D721Med (cell line): Measurements from ENCODE around the gene MIEN1.
"Not testable (repeated sequence)": the region's sequence is repeated elsewhere in the genome, so short reads cannot be mapped to it uniquely, and the experiment has no call there.

ENCODE experiments used
- DNase-seq: peaks from one replicate; pipeline ENCODE4 v3.0.0; 2011; ENCODE audit warnings: low spot score; ENCODE audit not compliant: insufficient read length
- FAIRE-seq: peaks from 2 replicates; lab custom pipeline; 2011; peaks lifted over from hg19 to GRCh38; lab: Jason Lieb, UNC
- TF ChIP-seq, protein P1 (sequence below): IDR thresholded peaks from 2 replicates; pipeline ENCODE4 v1.5.1; 2012; ENCODE audit warnings: mild to moderate bottlenecking, control low read depth; ENCODE audit not compliant: insufficient read depth; ENCODE audit errors: missing control alignments

MIEN1 gene

DNA sequence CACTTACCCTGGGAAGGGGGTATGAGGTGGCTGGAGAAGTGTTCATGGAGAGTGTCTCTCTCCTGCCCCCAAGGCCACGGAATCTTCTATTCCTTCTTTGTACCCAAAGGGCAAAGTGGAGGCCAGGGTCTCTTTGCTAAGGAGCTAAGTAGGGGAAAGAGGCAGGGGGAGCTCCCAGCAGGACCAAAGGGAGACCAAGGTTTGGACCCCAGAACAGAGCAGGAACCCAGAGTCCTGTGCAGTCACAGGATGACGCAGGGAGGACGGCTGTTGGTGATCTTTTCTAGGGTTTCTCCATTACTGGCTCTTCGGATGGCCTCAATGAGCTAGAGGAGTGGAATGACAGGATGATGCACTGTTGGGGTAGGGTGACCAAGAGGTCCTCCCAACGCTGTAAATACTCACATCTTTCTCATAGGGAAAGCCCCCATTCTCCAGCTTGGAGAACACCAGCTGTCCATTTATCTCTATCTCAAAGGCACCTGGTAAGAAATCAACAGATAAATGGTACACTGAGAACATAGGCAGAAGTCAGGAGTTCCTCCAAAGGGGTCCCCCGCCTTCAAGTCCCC is 966 bp downstream of the MIEN1 start:
- DNase-seq: no peak
- TF ChIP-seq, protein P1, sequence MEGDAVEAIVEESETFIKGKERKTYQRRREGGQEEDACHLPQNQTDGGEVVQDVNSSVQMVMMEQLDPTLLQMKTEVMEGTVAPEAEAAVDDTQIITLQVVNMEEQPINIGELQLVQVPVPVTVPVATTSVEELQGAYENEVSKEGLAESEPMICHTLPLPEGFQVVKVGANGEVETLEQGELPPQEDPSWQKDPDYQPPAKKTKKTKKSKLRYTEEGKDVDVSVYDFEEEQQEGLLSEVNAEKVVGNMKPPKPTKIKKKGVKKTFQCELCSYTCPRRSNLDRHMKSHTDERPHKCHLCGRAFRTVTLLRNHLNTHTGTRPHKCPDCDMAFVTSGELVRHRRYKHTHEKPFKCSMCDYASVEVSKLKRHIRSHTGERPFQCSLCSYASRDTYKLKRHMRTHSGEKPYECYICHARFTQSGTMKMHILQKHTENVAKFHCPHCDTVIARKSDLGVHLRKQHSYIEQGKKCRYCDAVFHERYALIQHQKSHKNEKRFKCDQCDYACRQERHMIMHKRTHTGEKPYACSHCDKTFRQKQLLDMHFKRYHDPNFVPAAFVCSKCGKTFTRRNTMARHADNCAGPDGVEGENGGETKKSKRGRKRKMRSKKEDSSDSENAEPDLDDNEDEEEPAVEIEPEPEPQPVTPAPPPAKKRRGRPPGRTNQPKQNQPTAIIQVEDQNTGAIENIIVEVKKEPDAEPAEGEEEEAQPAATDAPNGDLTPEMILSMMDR: no peak
- no peak for FAIRE-seq

DNA sequence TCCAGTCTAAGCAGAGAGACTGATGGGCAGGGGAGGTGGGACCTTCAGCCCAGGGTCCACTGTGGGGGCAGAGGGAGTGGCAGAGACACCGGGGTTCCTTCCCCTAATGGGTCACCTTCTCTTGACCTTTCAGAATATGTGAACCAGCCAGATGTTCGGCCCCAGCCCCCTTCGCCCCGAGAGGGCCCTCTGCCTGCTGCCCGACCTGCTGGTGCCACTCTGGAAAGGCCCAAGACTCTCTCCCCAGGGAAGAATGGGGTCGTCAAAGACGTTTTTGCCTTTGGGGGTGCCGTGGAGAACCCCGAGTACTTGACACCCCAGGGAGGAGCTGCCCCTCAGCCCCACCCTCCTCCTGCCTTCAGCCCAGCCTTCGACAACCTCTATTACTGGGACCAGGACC is 2.8 kb downstream of the MIEN1 start:
- DNase-seq (no peak), FAIRE-seq (no peak)
- TF ChIP-seq, protein P1: no peak

DNA sequence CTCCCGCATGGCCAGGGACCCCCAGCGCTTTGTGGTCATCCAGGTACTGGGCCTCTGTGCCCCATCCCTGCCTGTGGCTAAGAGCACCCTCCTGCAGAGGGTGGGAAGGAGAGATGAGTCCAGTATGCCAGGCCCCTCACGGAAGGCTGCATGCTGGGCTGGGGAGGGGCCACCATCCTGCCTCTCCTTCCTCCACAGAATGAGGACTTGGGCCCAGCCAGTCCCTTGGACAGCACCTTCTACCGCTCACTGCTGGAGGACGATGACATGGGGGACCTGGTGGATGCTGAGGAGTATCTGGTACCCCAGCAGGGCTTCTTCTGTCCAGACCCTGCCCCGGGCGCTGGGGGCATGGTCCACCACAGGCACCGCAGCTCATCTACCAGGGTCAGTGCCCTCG is 3.7 kb downstream of the MIEN1 start:
- no peak for FAIRE-seq
- TF ChIP-seq, protein P1: no peak
- DNase-seq: no peak

DNA sequence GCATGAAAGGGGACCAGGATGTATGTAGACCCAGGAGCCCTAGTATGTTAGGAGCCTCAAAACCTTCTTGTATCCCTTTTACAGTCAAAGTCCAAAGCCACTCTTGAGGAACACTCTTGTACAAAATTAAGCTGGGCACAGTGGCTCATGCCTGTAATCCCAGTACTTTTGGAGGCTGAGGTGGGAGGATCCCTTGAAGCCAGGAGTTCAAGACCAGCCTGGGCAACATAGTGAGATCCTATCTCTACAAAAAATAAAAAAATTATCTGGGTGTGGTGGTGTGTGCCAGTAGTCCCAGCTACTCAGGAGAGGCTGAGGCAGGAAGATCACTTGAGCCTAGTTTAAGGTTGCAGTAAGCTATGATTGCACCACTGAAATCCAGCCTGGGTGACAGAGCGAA is 4.4 kb downstream of the MIEN1 start:
- FAIRE-seq, DNase-seq: not testable (repeated sequence)

DNA sequence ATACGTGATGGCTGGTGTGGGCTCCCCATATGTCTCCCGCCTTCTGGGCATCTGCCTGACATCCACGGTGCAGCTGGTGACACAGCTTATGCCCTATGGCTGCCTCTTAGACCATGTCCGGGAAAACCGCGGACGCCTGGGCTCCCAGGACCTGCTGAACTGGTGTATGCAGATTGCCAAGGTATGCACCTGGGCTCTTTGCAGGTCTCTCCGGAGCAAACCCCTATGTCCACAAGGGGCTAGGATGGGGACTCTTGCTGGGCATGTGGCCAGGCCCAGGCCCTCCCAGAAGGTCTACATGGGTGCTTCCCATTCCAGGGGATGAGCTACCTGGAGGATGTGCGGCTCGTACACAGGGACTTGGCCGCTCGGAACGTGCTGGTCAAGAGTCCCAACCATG is 5.6 kb downstream of the MIEN1 start:
- DNase-seq (no peak), FAIRE-seq (no peak)
- TF ChIP-seq, protein P1: no peak

DNA sequence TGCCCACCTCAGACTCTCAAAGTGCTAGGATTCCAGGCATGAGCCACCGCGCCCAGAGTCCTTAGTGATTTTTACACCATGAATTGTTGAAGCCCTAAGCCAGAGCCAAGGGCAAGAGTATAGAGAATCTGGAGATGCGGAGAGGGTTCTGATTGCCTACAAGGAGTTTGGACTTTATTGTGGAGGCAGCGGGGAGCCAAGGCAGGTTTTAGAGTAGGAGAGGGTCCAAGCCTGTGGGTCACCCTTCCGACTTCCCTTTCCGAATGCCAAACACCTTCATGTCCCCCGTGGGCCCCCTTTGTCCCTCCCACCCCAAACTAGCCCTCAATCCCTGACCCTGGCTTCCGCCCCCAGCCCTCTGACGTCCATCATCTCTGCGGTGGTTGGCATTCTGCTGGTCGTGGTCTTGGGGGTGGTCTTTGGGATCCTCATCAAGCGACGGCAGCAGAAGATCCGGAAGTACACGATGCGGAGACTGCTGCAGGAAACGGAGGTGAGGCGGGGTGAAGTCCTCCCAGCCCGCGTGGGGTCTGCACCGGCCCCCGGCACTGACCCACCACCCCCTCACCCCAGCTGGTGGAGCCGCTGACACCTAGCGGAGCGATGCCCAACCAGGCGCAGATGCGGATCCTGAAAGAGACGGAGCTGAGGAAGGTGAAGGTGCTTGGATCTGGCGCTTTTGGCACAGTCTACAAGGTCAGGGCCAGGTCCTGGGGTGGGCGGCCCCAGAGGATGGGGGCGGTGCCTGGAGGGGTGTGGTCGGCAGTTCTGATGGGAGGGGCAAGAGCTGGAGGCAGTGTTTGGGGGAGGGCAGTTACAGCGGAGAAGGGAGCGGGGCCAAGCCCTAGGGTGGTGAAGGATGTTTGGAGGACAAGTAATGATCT is 7.1 kb downstream of the MIEN1 start:
- FAIRE-seq (no peak), DNase-seq (no peak)
- TF ChIP-seq, protein P1: no peak

DNA sequence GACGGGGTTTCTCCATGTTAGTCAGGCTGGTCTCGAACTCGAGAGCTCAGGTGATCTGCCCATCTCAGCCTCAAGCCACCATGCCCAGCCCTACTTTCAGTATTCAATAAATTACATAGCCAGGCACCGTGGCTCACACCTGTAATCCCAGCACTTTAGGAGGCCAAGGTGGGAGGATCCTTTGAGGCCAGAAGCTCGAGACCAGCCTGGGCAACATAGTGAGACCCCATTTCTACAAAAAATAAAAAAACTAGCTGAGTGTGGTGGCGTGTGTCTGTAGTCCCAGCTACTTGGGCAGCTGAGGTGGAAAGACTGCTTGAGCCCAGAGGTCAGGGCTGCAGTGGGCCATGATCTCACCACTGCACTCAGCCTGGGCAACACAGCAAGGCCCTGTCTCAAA is 8.2 kb downstream of the MIEN1 start:
- TF ChIP-seq, protein P1: no peak
- DNase-seq (no peak), FAIRE-seq (no peak)
